ENCODE results near the gene C9. TPM values are rescaled to one million over a fixed set of nuclear protein-coding genes. Genes with fewer than 3 reads are reported as not detected.
A peak's percentile ranks its signal among the peaks of the same experiment; 100 is the strongest.

Gene C9
- total RNA-seq, 3 donors from 2014 or later: 0.12 TPM; not detected in 2

GRCh38 chr5:39256477-39257235 is 107.6 kb downstream of the C9 start:
- no peaks in the 10 kb centered on the region for H3K36me3 ChIP-seq (ENCODE audit: low read depth)
- DNase-seq (peak in 1 of 3 donors; percentile 25), ATAC-seq (peak; percentile 96)
- no peaks in the 10 kb centered on the region for H3K9me3 ChIP-seq
- H3K4me3 ChIP-seq: no peak overlapping the region
- TF ChIP-seq CTCF (IDR thresholded peaks at IDR 0.05): no peak
- peaks cover 7% of the 10 kb centered on the region for H3K4me1 ChIP-seq (ENCODE audit: low read depth)
- intact Hi-C loops (cut with DNase I, micrococcal nuclease): no loop called here

- no peak for ATAC-seq
Observed at GRCh38 chr5:39255406-39255805, 108.9 kb downstream of the C9 start.

GRCh38 chr5:39254671-39255070 is 109.6 kb downstream of the C9 start:
- Histone ChIP-seq H3K36me3 (ENCODE audit: low read depth) (no peaks in the 10 kb centered on the region), H3K4me3 (no peak overlapping the region), H3K9me3 (no peaks in the 10 kb centered on the region), H3K4me1 (ENCODE audit: low read depth) (peaks cover 7% of the 10 kb centered on the region)
- DNase-seq (no peak), ATAC-seq (no peak)
- intact Hi-C loops (cut with DNase I, micrococcal nuclease): no loop called here
- TF ChIP-seq CTCF (IDR thresholded peaks at IDR 0.05): no peak

More at GRCh38 chr5:39255406-39255805, 108.9 kb downstream of the C9 start:
- Histone ChIP-seq H3K4me3 (no peak overlapping the region), H3K4me1 (ENCODE audit: low read depth) (peaks cover 7% of the 10 kb centered on the region), H3K9me3 (no peaks in the 10 kb centered on the region), H3K36me3 (ENCODE audit: low read depth) (no peaks in the 10 kb centered on the region)
- no peak for TF ChIP-seq CTCF (IDR thresholded peaks at IDR 0.05)
- no peak for DNase-seq
- intact Hi-C loops (cut with DNase I, micrococcal nuclease): no loop called here

- Histone ChIP-seq H3K4me3 (no peak overlapping the region), H3K9me3 (no peaks in the 10 kb centered on the region), H3K36me3 (ENCODE audit: low read depth) (no peaks in the 10 kb centered on the region), H3K4me1 (ENCODE audit: low read depth) (peaks cover 7% of the 10 kb centered on the region)
- ATAC-seq (no peak), DNase-seq (no peak)
- intact Hi-C loops (cut with DNase I, micrococcal nuclease): no loop called here
- TF ChIP-seq CTCF (IDR thresholded peaks at IDR 0.05): no peak
Observed at GRCh38 chr5:39253196-39253595, 111.1 kb downstream of the C9 start.

- TF ChIP-seq CTCF (IDR thresholded peaks at IDR 0.05): no peak
- no peaks in the 10 kb centered on the region for H3K36me3 ChIP-seq (ENCODE audit: low read depth)
Observed at GRCh38 chr5:39249564-39250274, 114.6 kb downstream of the C9 start.

More at GRCh38 chr5:39249564-39250274, 114.6 kb downstream of the C9 start:
- no peak for DNase-seq
- no peaks in the 10 kb centered on the region for H3K9me3 ChIP-seq
- intact Hi-C loops (cut with DNase I, micrococcal nuclease): no loop called here
- H3K4me1 ChIP-seq (ENCODE audit: low read depth): no peaks in the 10 kb centered on the region
- H3K4me3 ChIP-seq: no peak overlapping the region
- ATAC-seq: no peak

All from mucosa of descending colon (tissue), 3 donors.